ENCODE measurements around the gene NLK.
"Not testable (repeated sequence)": the region's sequence is repeated elsewhere in the genome, so short reads cannot be mapped to it uniquely, and the experiment has no call there.

Gene NLK

GRCh38 chr17:28086519-28086918 lies 44.0 kb downstream of the NLK start:
- DNase-seq: no peak
- Histone ChIP-seq H3K27me3 (replicated peaks; ENCODE audit: control insufficient read depth, insufficient read depth, low read length, poor library complexity, severe bottlenecking) (no peaks in the 10 kb centered on the region), H3K4me1 (ENCODE audit: control insufficient read depth, insufficient read depth, low read length, poor library complexity, severe bottlenecking) (no peaks in the 10 kb centered on the region), H3K36me3 (ENCODE audit: control insufficient read depth, insufficient read depth, low read length) (no peaks in the 10 kb centered on the region), H3K27ac (ENCODE audit: insufficient read depth, low read length, poor library complexity, severe bottlenecking) (no peak overlapping the region), H3K9me3 (ENCODE audit: control insufficient read depth, low read length) (no peaks in the 10 kb centered on the region), H3K4me3 (ENCODE audit: insufficient read depth, low read depth, low read length, poor library complexity, severe bottlenecking) (no peak overlapping the region)

GRCh38 chr17:28087743-28088142 lies 45.3 kb downstream of the NLK start:
- H3K4me3 ChIP-seq (ENCODE audit: insufficient read depth, low read depth, low read length, poor library complexity, severe bottlenecking): no peak overlapping the region
- H3K36me3 ChIP-seq (ENCODE audit: control insufficient read depth, insufficient read depth, low read length): no peaks in the 10 kb centered on the region
- H3K27ac ChIP-seq (ENCODE audit: insufficient read depth, low read length, poor library complexity, severe bottlenecking): no peak overlapping the region
- H3K9me3 ChIP-seq (ENCODE audit: control insufficient read depth, low read length): no peaks in the 10 kb centered on the region
- no peaks in the 10 kb centered on the region for H3K4me1 ChIP-seq (ENCODE audit: control insufficient read depth, insufficient read depth, low read length, poor library complexity, severe bottlenecking)
- DNase-seq: no peak
- no peaks in the 10 kb centered on the region for H3K27me3 ChIP-seq (replicated peaks; ENCODE audit: control insufficient read depth, insufficient read depth, low read length, poor library complexity, severe bottlenecking)

GRCh38 chr17:28090551-28090950 lies 48.1 kb downstream of the NLK start:
- no peak for DNase-seq
- Histone ChIP-seq H3K27me3 (replicated peaks; ENCODE audit: control insufficient read depth, insufficient read depth, low read length, poor library complexity, severe bottlenecking) (no peaks in the 10 kb centered on the region), H3K27ac (ENCODE audit: insufficient read depth, low read length, poor library complexity, severe bottlenecking) (no peak overlapping the region)

GRCh38 chr17:28092088-28092487 lies 49.6 kb downstream of the NLK start:
- no peak for DNase-seq
- Histone ChIP-seq H3K27ac (ENCODE audit: insufficient read depth, low read length, poor library complexity, severe bottlenecking) (no peak overlapping the region), H3K27me3 (replicated peaks; ENCODE audit: control insufficient read depth, insufficient read depth, low read length, poor library complexity, severe bottlenecking) (no peaks in the 10 kb centered on the region), H3K9me3 (ENCODE audit: control insufficient read depth, low read length) (no peaks in the 10 kb centered on the region), H3K36me3 (ENCODE audit: control insufficient read depth, insufficient read depth, low read length) (no peaks in the 10 kb centered on the region), H3K4me3 (ENCODE audit: insufficient read depth, low read depth, low read length, poor library complexity, severe bottlenecking) (no peak overlapping the region), H3K4me1 (ENCODE audit: control insufficient read depth, insufficient read depth, low read length, poor library complexity, severe bottlenecking) (no peaks in the 10 kb centered on the region)

More at GRCh38 chr17:28090551-28090950, 48.1 kb downstream of the NLK start:
- Histone ChIP-seq H3K9me3 (ENCODE audit: control insufficient read depth, low read length) (no peaks in the 10 kb centered on the region), H3K4me3 (ENCODE audit: insufficient read depth, low read depth, low read length, poor library complexity, severe bottlenecking) (no peak overlapping the region), H3K36me3 (ENCODE audit: control insufficient read depth, insufficient read depth, low read length) (no peaks in the 10 kb centered on the region), H3K4me1 (ENCODE audit: control insufficient read depth, insufficient read depth, low read length, poor library complexity, severe bottlenecking) (no peaks in the 10 kb centered on the region)

- no peak overlapping the region for H3K27ac ChIP-seq (ENCODE audit: insufficient read depth, low read length, poor library complexity, severe bottlenecking)
- no peaks in the 10 kb centered on the region for H3K36me3 ChIP-seq (ENCODE audit: control insufficient read depth, insufficient read depth, low read length)
- H3K4me3 ChIP-seq (ENCODE audit: insufficient read depth, low read depth, low read length, poor library complexity, severe bottlenecking): no peak overlapping the region
- no peaks in the 10 kb centered on the region for H3K27me3 ChIP-seq (replicated peaks; ENCODE audit: control insufficient read depth, insufficient read depth, low read length, poor library complexity, severe bottlenecking)
- no peak for DNase-seq
- H3K4me1 ChIP-seq (ENCODE audit: control insufficient read depth, insufficient read depth, low read length, poor library complexity, severe bottlenecking): no peaks in the 10 kb centered on the region
- H3K9me3 ChIP-seq (ENCODE audit: control insufficient read depth, low read length): no peaks in the 10 kb centered on the region
These were observed 51.7 kb downstream of the NLK start for GRCh38 chr17:28093999-28094716.

- no peak overlapping the region for H3K4me3 ChIP-seq (ENCODE audit: insufficient read depth, low read depth, low read length, poor library complexity, severe bottlenecking)
- no peaks in the 10 kb centered on the region for H3K36me3 ChIP-seq (ENCODE audit: control insufficient read depth, insufficient read depth, low read length)
- H3K27me3 ChIP-seq (replicated peaks; ENCODE audit: control insufficient read depth, insufficient read depth, low read length, poor library complexity, severe bottlenecking): no peaks in the 10 kb centered on the region
- no peak overlapping the region for H3K27ac ChIP-seq (ENCODE audit: insufficient read depth, low read length, poor library complexity, severe bottlenecking)
- no peaks in the 10 kb centered on the region for H3K9me3 ChIP-seq (ENCODE audit: control insufficient read depth, low read length)
- DNase-seq: no peak
- H3K4me1 ChIP-seq (ENCODE audit: control insufficient read depth, insufficient read depth, low read length, poor library complexity, severe bottlenecking): no peaks in the 10 kb centered on the region
These were observed 54.3 kb downstream of the NLK start for GRCh38 chr17:28096756-28097155.

GRCh38 chr17:28097254-28097653 lies 54.8 kb downstream of the NLK start:
- Histone ChIP-seq H3K4me1 (ENCODE audit: control insufficient read depth, insufficient read depth, low read length, poor library complexity, severe bottlenecking) (no peaks in the 10 kb centered on the region), H3K27ac (ENCODE audit: insufficient read depth, low read length, poor library complexity, severe bottlenecking) (no peak overlapping the region), H3K9me3 (ENCODE audit: control insufficient read depth, low read length) (no peaks in the 10 kb centered on the region), H3K36me3 (ENCODE audit: control insufficient read depth, insufficient read depth, low read length) (no peaks in the 10 kb centered on the region), H3K4me3 (ENCODE audit: insufficient read depth, low read depth, low read length, poor library complexity, severe bottlenecking) (no peak overlapping the region), H3K27me3 (replicated peaks; ENCODE audit: control insufficient read depth, insufficient read depth, low read length, poor library complexity, severe bottlenecking) (no peaks in the 10 kb centered on the region)
- DNase-seq: no peak

- Histone ChIP-seq H3K4me1 (ENCODE audit: control insufficient read depth, insufficient read depth, low read length, poor library complexity, severe bottlenecking) (no peaks in the 10 kb centered on the region), H3K27me3 (replicated peaks; ENCODE audit: control insufficient read depth, insufficient read depth, low read length, poor library complexity, severe bottlenecking) (no peaks in the 10 kb centered on the region), H3K27ac (ENCODE audit: insufficient read depth, low read length, poor library complexity, severe bottlenecking) (no peak overlapping the region), H3K9me3 (ENCODE audit: control insufficient read depth, low read length) (no peaks in the 10 kb centered on the region), H3K4me3 (ENCODE audit: insufficient read depth, low read depth, low read length, poor library complexity, severe bottlenecking) (no peak overlapping the region), H3K36me3 (ENCODE audit: control insufficient read depth, insufficient read depth, low read length) (no peaks in the 10 kb centered on the region)
- no peak for DNase-seq
These were observed 55.4 kb downstream of the NLK start for GRCh38 chr17:28097901-28098300.

GRCh38 chr17:28098591-28098990 lies 56.1 kb downstream of the NLK start:
- not testable (repeated sequence) for DNase-seq; H3K9me3 ChIP-seq (ENCODE audit: control insufficient read depth, low read length); H3K4me3 ChIP-seq (ENCODE audit: insufficient read depth, low read depth, low read length, poor library complexity, severe bottlenecking); H3K27ac ChIP-seq (ENCODE audit: insufficient read depth, low read length, poor library complexity, severe bottlenecking); H3K4me1 ChIP-seq (ENCODE audit: control insufficient read depth, insufficient read depth, low read length, poor library complexity, severe bottlenecking); H3K27me3 ChIP-seq (replicated peaks; ENCODE audit: control insufficient read depth, insufficient read depth, low read length, poor library complexity, severe bottlenecking); H3K36me3 ChIP-seq (ENCODE audit: control insufficient read depth, insufficient read depth, low read length)

GRCh38 chr17:28100251-28100650 lies 57.8 kb downstream of the NLK start:
- Histone ChIP-seq H3K27me3 (replicated peaks; ENCODE audit: control insufficient read depth, insufficient read depth, low read length, poor library complexity, severe bottlenecking) (no peaks in the 10 kb centered on the region), H3K36me3 (ENCODE audit: control insufficient read depth, insufficient read depth, low read length) (no peaks in the 10 kb centered on the region), H3K27ac (ENCODE audit: insufficient read depth, low read length, poor library complexity, severe bottlenecking) (no peak overlapping the region), H3K4me1 (ENCODE audit: control insufficient read depth, insufficient read depth, low read length, poor library complexity, severe bottlenecking) (no peaks in the 10 kb centered on the region), H3K4me3 (ENCODE audit: insufficient read depth, low read depth, low read length, poor library complexity, severe bottlenecking) (no peak overlapping the region), H3K9me3 (ENCODE audit: control insufficient read depth, low read length) (no peaks in the 10 kb centered on the region)
- no peak for DNase-seq
